NCI-H2196 (cell line): ENCODE measurements around the gene ASB6.

Experiments used
- DNase-seq: peaks from one replicate; lab custom pipeline; 2025; ENCODE audit not compliant: unreplicated experiment; lab: John Stamatoyannopoulos, UW

The ASB6 gene

GRCh38 chr9:129587487-129588262 is 54.3 kb downstream of the ASB6 start:
- no peak for DNase-seq

GRCh38 chr9:129586685-129587084 is 55.3 kb downstream of the ASB6 start:
- no peak for DNase-seq

- no peak for DNase-seq
Measured at GRCh38 chr9:129586245-129586644, 55.7 kb downstream of the ASB6 start.

GRCh38 chr9:129585352-129585751 is 56.6 kb downstream of the ASB6 start:
- DNase-seq: no peak
